Stimulated activated naive CD8-positive, alpha-beta T cell treated with anti-CD3 and anti-CD28 coated beads, Interleukin-15, amount 100 ng/mL, for 72 hours (primary cell): Measurements from ENCODE around the gene NLRP9.
A peak's percentile ranks its signal among the peaks of the same experiment; 100 is the strongest.

Experiments
- ATAC-seq: fragments of 150-1000 bp; cut with Tn5 transposase; 2 replicates; pipeline ENCODE4 v1.10.0; 2021; ENCODE audit warnings: mild to moderate bottlenecking, moderate library complexity
- DNase-seq, 2 donors: peaks; one replicate each; pipeline ENCODE4 v3.0.0; 2021 to 2022
- H3K27ac Mint-ChIP-seq, 2 donors: one replicate each; pipeline ENCODE4 v1.8.0; 2022; ENCODE audit warnings: mild to moderate bottlenecking in 2 of 2, mixed read lengths in 2 of 2, moderate library complexity in 2 of 2
- H3K27me3 Mint-ChIP-seq: one replicate; pipeline ENCODE4 v1.8.0; 2022; ENCODE audit warnings: mixed read lengths
- H3K4me1 Mint-ChIP-seq: one replicate; pipeline ENCODE4 v1.8.0; 2022; ENCODE audit warnings: mild to moderate bottlenecking, mixed read lengths
- H3K4me3 Mint-ChIP-seq, 2 donors: one replicate each; pipeline ENCODE4 v1.8.0; 2022; ENCODE audit warnings: mild to moderate bottlenecking in 2 of 2, mixed read lengths in 2 of 2, moderate library complexity in 1 of 2
- H3K9me3 Mint-ChIP-seq, 2 donors: one replicate each; pipeline ENCODE4 v1.8.0; 2022; ENCODE audit warnings: mixed read lengths in 2 of 2

NLRP9 gene

DNA sequence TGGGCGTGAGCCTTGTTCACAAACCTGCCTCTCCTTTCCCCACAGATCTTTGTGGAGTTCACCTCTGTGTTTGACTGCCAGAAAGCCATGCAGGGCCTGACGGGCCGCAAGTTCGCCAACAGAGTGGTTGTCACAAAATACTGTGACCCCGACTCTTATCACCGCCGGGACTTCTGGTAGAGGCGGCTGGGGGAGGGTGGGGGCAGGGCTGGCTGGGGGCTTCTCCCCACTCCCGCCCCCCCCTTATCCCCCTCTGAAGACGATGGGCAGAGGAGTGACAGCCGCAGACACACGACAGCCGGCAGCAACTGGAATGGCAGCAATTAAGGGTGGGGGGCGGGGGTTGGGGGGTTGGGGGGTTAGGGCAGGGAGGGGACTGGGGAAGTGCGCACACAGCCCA is 64.3 kb downstream of the NLRP9 start:
- peak overlapping the region in 1 of 2 donors; percentile 74 for H3K27ac Mint-ChIP-seq
- DNase-seq: no peak

DNA sequence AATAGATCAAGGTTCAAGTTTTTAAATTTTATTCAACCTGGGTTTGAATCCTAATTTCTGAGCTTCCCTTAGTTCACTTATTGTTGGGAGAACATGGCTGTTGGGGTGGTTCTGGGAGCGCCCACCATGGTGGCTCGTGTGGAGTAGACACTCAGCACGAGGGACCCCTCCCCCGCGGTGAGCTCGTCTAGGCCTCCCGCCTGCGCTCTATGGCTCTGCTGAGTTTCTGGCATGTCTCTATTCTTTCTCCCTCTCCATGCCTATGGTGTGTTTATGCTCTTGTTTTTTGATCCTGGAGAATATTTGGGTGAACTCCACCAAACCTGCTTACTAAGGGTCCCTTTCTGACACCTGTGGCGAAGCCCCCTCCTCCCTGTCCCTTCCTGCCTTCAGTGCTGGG is 64.7 kb downstream of the NLRP9 start:
- no peak for ATAC-seq
- Mint-ChIP-seq H3K9me3 (no peaks in the 10 kb centered on the region), H3K27ac (peak overlapping the region; percentile 35 to 74), H3K4me3 (peak overlapping the region in 1 of 2 donors; percentile 56), H3K4me1 (peaks cover 80% of the 10 kb centered on the region), H3K27me3 (no peaks in the 10 kb centered on the region)
- DNase-seq: no peak

More for the DNA sequence above, 64.3 kb downstream of the NLRP9 start:
- Mint-ChIP-seq H3K27me3 (no peaks in the 10 kb centered on the region), H3K4me3 (peak overlapping the region in 1 of 2 donors; percentile 56), H3K4me1 (peaks cover 84% of the 10 kb centered on the region), H3K9me3 (no peaks in the 10 kb centered on the region)
- ATAC-seq: no peak

DNA sequence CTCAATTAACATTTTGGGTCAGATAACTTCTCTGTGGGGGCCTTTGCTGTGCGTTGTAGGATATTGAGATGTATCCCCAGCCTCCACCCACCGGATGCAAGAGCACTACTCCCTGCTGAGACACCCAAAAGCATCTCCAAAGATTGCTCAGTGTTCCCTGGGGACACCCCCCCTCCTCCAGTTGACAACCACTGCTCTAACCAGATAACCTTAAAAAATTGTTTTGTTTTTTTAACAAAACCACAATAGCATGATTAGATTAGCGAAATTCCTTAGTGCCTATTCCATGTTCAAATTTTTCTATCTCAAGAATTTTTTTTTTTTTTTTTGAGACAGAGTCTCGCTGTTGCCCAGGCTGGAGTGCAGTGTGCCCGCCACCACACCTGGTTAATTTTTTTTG is 65.8 kb downstream of the NLRP9 start:
- ATAC-seq (no peak), DNase-seq (no peak)
- Mint-ChIP-seq H3K9me3 (no peaks in the 10 kb centered on the region), H3K4me3 (no peak overlapping the region), H3K4me1 (peaks cover 79% of the 10 kb centered on the region), H3K27me3 (no peaks in the 10 kb centered on the region), H3K27ac (no peak overlapping the region)

DNA sequence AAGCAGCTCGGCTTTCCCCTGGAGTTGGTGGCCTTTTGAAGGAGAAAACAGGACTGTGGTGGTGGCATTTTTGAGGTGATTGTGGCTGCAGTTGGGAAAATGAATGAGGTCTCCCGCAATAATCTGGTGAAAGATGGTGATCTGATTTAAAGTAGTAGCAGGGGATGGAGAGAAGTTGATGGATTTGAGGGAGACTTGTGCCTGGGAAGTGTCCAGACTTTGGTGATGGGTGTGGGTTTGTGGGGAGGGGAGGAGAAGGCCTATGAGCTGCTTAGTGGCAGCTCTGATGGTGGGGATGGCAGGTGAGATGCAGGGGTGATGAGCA is 67.2 kb downstream of the NLRP9 start:
- peak overlapping the region in 1 of 2 donors; percentile 48 for H3K27ac Mint-ChIP-seq
- no peaks in the 10 kb centered on the region for H3K27me3 Mint-ChIP-seq
- ATAC-seq (no peak), DNase-seq (no peak)
- peaks cover 76% of the 10 kb centered on the region for H3K4me1 Mint-ChIP-seq
- no peaks in the 10 kb centered on the region for H3K9me3 Mint-ChIP-seq
- no peak overlapping the region for H3K4me3 Mint-ChIP-seq

DNA sequence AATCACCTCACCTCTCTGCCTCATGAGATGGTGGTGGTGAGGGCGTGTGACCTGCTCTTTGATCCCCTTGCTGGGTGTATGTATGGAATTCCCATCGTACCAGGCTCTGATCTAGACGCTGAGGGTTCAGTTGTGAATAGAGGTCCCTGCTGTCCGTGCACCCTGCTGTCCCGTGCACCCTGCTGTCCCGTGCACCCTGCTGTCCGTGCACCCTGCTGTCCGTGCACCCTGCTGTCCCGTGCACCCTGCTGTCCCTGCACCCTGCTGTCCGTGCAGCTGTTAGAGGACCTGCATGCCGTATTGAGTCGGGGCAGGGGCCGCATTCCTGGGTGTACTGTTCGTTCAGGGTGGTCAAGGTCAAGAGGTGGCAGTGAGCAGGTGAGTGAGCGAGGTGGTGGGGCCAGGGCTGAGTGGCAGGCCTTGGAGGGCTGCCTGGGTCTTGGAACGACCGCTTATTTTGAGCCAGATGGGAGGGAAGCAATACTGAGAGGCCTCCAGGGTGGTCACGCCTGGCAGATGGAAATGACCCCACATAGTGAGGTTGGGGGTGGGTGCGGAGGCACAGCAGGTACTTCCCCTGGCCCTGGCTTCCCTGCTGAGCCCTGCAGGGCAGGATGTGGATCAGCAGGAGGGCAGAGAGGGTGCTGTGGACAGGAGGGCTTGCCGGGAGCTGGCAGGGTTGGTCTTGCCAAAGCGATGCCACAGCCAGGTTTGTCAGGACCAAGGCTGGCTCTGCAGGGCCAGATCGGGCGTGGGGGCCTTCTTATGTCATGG is 67.7 kb downstream of the NLRP9 start:
- ATAC-seq (no peak), DNase-seq (no peak)
- Mint-ChIP-seq H3K27ac (peak overlapping the region in 1 of 2 donors; percentile 60), H3K9me3 (no peaks in the 10 kb centered on the region), H3K4me3 (no peak overlapping the region), H3K27me3 (no peaks in the 10 kb centered on the region), H3K4me1 (peaks cover 78% of the 10 kb centered on the region)

DNA sequence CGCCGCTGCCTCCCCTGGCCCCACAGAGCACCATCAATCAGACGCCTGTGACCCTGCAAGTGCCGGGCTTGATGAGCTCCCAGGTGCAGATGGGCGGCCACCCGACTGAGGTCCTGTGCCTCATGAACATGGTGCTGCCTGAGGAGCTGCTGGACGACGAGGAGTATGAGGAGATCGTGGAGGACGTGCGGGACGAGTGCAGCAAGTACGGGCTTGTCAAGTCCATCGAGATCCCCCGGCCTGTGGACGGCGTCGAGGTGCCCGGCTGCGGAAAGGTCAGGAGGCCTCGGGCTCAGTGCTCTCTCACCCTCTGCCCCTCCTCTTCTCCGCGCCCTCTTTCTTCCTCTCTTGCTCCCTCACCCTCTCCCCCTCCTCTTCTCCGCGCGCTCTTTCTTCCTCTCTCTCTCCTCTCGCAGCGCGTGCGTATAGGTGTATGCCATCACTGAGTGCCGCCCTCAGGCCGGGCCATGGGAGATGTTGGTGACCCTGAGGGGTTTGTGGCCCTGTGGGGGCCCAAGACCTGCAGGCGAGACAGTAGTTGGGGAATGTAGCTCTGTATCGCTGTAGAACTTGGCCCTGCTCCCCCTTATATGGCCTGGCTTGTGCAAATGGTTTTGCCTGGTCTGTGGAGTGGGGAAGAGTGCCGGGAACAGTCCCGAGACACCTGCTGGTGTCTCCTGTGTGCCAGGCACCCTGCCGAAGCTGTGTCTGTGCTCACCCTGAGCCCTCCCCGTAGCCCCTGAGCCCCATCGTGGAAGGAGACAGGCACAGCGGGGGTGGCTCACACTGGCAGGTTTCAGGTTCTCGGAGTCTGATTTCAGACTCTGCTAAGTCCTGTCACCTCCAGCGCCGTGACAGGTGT is 68.6 kb downstream of the NLRP9 start:
- no peak overlapping the region for H3K27ac Mint-ChIP-seq
- no peak overlapping the region for H3K4me3 Mint-ChIP-seq
- peaks cover 76% of the 10 kb centered on the region for H3K4me1 Mint-ChIP-seq
- H3K9me3 Mint-ChIP-seq: no peaks in the 10 kb centered on the region
- ATAC-seq (no peak), DNase-seq (no peak)
- H3K27me3 Mint-ChIP-seq: no peaks in the 10 kb centered on the region

DNA sequence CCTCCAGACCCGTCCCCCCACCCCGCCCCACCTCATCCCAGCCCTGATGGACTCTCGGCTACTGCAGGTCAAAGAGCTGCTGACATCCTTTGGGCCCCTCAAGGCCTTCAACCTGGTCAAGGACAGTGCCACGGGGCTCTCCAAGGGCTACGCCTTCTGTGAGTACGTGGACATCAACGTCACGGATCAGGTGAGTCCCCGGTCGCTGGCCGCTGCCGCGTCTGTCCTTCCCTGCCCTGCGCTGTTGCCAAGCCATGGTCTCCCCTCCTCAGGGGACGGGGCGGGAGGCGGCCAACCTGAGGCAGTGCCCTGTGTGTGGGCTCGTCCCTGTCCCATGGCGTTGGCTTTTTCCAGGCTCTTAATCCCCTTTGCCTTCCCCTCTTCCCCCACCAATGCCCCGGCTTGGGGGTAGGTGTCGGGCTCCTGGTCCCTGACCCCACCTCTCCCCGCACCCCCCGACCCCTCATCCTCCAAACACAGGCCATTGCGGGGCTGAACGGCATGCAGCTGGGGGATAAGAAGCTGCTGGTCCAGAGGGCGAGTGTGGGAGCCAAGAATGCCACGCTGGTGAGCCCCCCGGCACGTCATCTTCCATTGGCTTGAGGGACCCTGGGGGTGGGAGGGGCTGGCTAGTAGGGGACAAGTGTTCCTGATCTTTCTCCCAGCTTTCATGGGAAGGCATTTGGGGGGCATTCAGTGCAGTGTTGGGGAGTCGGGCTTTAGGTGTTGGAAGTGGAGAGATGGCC is 69.4 kb downstream of the NLRP9 start:
- Mint-ChIP-seq H3K27me3 (no peaks in the 10 kb centered on the region), H3K4me3 (no peak overlapping the region), H3K9me3 (no peaks in the 10 kb centered on the region), H3K4me1 (peaks cover 75% of the 10 kb centered on the region), H3K27ac (no peak overlapping the region)
- DNase-seq (no peak), ATAC-seq (no peak)

DNA sequence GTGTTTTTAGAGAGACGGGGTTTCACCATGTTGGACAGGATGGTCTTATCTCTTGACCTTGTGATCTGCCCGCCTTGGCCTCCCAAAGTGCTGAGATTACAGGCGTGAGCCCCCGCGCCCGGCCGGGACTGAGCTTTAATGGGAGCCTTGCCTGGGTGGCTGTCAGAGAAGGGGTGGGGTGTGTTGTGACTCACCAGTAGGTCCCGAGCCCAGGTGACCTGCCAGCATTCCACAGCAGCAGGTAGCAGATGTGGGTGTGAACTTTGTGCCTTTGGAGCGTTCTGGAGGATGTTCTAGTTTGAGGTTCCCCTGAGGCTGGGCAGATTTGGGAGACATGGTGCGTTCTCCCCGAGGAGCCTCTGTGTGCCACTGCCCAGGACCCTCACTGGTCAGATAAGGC is 70.2 kb downstream of the NLRP9 start:
- DNase-seq (no peak), ATAC-seq (no peak)
- no peak overlapping the region for H3K27ac Mint-ChIP-seq
- no peaks in the 10 kb centered on the region for H3K9me3 Mint-ChIP-seq
- H3K4me3 Mint-ChIP-seq: no peak overlapping the region
- H3K27me3 Mint-ChIP-seq: no peaks in the 10 kb centered on the region
- peaks cover 75% of the 10 kb centered on the region for H3K4me1 Mint-ChIP-seq

DNA sequence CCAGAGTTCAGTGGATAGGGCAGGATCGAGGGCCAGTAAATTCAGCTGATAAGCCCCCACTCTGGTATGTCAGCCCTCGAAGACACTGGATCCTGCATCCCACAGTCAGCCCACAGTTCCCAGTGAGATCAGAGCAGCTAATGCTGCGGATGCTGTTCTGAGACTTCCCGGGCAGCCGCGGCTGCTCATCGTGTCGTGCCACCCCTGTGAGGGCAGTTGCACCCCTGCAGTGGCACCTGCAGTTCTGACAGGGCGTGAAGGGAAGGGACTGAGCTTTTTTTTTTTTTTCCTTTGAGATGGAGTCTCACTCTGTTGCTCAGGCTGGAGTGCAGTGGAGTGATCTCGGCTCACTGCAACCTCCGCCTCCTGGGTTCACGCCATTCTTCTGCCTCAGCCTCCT is 70.7 kb downstream of the NLRP9 start:
- DNase-seq (no peak), ATAC-seq (no peak)
- H3K4me1 Mint-ChIP-seq: peaks cover 78% of the 10 kb centered on the region
- no peaks in the 10 kb centered on the region for H3K27me3 Mint-ChIP-seq
- H3K27ac Mint-ChIP-seq: no peak overlapping the region
- H3K4me3 Mint-ChIP-seq: no peak overlapping the region
- no peaks in the 10 kb centered on the region for H3K9me3 Mint-ChIP-seq

DNA sequence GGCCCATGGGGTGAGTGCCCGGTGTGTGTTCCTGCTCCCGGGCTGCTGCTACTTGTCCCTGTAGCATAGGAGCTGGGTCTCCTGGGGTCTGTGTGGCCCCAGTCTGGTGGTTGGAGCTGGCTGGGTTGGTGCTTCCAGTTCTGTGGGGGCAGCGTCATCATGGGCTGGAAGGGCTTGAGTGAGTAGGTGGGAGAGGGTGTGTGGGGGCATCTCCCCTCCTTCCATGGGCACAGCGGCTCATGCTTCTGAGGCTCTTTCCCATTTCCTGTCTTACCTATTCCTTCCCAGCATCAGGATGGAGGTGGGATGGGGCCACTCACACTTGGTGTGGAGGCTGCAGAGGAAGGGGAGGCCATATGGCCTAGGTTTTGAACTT is 71.2 kb downstream of the NLRP9 start:
- no peak for ATAC-seq
- DNase-seq: no peak
- Mint-ChIP-seq H3K27me3 (no peaks in the 10 kb centered on the region), H3K4me3 (no peak overlapping the region), H3K4me1 (peaks cover 77% of the 10 kb centered on the region), H3K27ac (peak overlapping the region in 1 of 2 donors; percentile 75), H3K9me3 (no peaks in the 10 kb centered on the region)

DNA sequence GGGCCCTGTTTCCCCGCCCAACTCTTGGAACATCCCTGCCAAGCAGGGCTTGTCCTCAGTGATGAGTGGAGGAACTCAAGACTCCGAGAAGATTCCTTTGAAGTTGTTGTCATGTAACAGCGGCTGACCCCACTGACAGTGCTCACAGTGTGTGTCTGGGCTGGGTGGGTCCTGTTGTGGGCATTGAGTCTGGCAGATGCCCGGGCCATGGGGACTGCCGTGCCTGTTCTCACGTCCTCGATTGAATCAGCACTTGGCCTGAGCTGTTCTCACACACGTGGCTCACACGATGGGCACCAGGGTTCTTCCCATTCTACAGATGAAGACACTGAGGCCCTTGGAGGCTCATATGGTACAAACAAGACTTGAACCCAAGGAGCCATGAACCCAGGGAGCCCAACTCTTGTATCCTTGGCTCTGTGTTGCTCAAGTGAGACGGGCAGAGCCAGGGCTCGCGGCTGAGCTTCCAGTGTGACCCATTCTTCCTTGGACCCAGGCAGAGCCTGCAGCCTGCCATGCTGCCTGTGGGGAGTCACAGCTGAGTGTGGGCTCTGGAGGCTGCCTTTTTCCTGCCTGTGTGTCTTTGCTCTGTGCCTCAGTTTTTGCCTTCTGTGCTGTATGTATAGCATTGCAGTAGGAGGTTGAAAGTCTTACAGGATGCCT is 71.7 kb downstream of the NLRP9 start:
- peak overlapping the region in 1 of 2 donors; percentile 75 for H3K27ac Mint-ChIP-seq

DNA sequence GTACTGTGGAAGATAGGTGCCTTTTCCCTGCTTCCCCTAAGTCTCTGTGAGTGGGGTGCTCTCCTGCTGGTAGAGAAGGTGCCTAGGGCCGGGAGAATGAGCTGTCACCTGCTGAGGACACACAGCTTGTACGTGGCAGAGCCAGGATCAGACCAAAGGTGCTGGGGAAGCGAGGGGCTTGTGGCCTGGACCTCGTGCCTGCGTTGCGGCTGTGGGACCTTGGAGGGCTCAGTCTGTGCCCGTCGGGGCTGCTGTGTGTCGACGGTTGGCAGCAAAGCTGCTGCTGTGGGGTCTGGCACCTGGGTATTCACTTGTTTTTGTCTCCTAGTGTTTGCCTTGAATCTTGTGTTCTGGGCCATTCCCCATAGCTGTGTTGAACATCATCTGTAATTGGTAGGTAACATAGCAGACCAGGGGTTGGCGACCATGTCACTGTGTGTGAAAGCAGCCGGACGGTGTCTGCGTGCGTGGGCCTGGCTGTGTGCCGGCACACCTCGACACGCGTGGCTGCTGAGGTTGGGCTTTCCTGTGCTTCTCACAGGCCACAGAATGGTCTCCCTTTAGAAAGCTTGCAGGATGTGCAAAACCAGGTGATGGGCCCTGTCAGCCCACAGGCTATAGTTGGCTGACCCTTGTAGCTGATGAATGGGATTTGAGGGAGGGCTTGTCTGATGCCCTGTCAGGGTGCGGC is 74.2 kb downstream of the NLRP9 start:
- H3K4me3 Mint-ChIP-seq: no peak overlapping the region
- no peaks in the 10 kb centered on the region for H3K9me3 Mint-ChIP-seq
- H3K27ac Mint-ChIP-seq: peak overlapping the region in 1 of 2 donors; percentile 82
- no peak for DNase-seq
- ATAC-seq: no peak
- no peaks in the 10 kb centered on the region for H3K27me3 Mint-ChIP-seq
- peaks cover 73% of the 10 kb centered on the region for H3K4me1 Mint-ChIP-seq

More for the DNA sequence above, 71.7 kb downstream of the NLRP9 start:
- no peak for DNase-seq
- H3K4me1 Mint-ChIP-seq: peaks cover 77% of the 10 kb centered on the region
- H3K27me3 Mint-ChIP-seq: no peaks in the 10 kb centered on the region
- no peak overlapping the region for H3K4me3 Mint-ChIP-seq
- no peaks in the 10 kb centered on the region for H3K9me3 Mint-ChIP-seq
- no peak for ATAC-seq

DNA sequence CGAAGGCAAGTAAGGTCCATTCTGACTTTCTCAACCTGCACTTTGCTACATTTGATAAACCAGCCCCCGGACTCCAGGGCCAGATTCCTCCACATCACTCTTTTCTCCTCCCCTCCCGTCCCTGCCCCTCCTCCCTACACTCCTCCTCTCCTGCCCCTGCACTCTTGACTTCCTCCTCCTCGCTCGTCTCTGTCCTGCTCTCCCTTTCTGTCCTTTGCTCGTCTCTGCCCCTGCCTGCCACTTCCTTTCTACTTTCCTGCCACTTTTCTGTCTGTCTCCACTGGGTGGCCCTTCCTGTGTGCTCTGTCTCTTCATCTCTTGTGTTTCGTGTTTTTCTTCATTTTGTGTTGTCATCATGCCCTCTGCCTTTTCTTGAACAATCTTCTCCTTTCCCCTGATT is 76.4 kb downstream of the NLRP9 start:
- DNase-seq (no peak), ATAC-seq (no peak)
- Mint-ChIP-seq H3K9me3 (no peaks in the 10 kb centered on the region), H3K4me1 (peaks cover 80% of the 10 kb centered on the region), H3K4me3 (no peak overlapping the region), H3K27ac (peak overlapping the region in 1 of 2 donors; percentile 87), H3K27me3 (no peaks in the 10 kb centered on the region)

DNA sequence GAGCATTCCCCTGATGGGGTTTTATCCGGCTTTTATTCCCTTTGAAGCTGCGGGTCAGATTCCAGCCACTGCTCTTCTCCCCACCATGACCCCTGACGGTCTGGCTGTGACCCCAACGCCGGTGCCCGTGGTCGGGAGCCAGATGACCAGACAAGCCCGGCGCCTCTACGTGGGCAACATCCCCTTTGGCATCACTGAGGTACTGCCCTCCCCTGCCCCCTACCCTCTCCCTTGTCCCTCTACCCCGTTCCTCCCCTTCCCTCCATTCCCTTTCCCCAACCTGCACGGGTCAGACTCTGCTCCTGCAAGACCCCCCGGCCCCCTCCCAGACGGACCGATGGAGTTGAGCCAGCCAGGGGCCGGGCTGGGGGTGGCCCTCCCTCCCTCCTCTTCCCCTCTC is 77.2 kb downstream of the NLRP9 start:
- H3K27me3 Mint-ChIP-seq: no peaks in the 10 kb centered on the region
- H3K27ac Mint-ChIP-seq: peak overlapping the region in 1 of 2 donors; percentile 87

DNA sequence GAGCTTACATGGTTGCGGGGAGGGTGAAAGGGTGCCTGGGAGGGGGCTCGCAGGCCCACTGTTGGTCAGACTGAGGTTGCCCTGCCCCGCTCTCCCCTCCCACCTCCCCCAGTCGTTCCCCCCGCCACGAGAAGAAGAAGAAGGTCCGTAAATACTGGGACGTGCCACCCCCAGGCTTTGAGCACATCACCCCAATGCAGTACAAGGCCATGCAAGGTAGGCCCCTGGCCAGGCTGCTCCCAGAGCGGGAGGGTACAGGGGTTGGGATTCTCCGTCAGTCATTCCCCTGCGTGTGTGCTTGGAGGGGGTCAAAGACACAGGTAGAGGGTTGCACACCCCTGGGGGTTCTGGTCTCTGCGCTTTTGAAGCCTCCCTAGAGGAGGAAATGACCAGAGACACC is 77.8 kb downstream of the NLRP9 start:
- Mint-ChIP-seq H3K4me1 (peaks cover 74% of the 10 kb centered on the region), H3K4me3 (no peak overlapping the region), H3K27ac (peak overlapping the region; percentile 66 to 87), H3K9me3 (no peaks in the 10 kb centered on the region), H3K27me3 (no peaks in the 10 kb centered on the region)
- DNase-seq (no peak), ATAC-seq (no peak)

More for the DNA sequence above, 77.2 kb downstream of the NLRP9 start:
- ATAC-seq: no peak
- Mint-ChIP-seq H3K9me3 (no peaks in the 10 kb centered on the region), H3K4me3 (no peak overlapping the region), H3K4me1 (peaks cover 76% of the 10 kb centered on the region)
- no peak for DNase-seq
